ENCODE data around the gene PIGK.

DNA sequence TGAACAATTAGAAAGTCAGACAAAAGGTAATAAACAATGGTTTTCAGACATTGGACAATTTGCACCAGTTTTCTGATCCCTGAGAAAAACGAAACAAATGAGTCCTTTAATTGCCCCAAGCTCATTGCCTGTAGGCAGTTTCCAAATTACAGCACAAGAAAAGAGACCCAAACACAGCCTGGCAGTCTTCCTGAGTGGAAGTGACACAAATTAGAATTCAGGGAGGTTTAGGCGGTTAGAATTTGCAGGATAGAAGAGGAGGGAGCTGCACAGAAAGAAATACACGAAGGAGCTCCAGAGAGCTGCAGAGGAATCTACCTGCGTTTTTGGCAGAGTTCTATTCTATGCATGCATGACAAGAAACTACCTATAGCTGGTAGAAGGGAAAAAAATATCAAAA lies 115.7 kb downstream of the PIGK start:
- TF ChIP-seq POLR2A (IDR thresholded peaks at IDR 0.05; ENCODE audit: low read depth, low read length) (no peak), JUN (IDR thresholded peaks at IDR 0.05; ENCODE audit: borderline replicate concordance, insufficient read depth, insufficient read length, low read depth) (no peak)
- TF ChIP-seq, protein P1, sequence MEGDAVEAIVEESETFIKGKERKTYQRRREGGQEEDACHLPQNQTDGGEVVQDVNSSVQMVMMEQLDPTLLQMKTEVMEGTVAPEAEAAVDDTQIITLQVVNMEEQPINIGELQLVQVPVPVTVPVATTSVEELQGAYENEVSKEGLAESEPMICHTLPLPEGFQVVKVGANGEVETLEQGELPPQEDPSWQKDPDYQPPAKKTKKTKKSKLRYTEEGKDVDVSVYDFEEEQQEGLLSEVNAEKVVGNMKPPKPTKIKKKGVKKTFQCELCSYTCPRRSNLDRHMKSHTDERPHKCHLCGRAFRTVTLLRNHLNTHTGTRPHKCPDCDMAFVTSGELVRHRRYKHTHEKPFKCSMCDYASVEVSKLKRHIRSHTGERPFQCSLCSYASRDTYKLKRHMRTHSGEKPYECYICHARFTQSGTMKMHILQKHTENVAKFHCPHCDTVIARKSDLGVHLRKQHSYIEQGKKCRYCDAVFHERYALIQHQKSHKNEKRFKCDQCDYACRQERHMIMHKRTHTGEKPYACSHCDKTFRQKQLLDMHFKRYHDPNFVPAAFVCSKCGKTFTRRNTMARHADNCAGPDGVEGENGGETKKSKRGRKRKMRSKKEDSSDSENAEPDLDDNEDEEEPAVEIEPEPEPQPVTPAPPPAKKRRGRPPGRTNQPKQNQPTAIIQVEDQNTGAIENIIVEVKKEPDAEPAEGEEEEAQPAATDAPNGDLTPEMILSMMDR (IDR thresholded peaks at IDR 0.05; ENCODE audit: extremely low read depth in 1 of 2, insufficient read depth in 1 of 2, low read depth in 1 of 2, low read length in 2 of 2): no peak

Data from endothelial cell of umbilical vein (primary cell).